HEK293T (cell line): ENCODE results near the gene SNU13.
"Not testable (repeated sequence)": the region's sequence is repeated elsewhere in the genome, so short reads cannot be mapped to it uniquely, and the experiment has no call there.

Source experiments
- CTCF ChIA-PET: fragments of 350-600 bp; formaldehyde crosslinking; extraction: SDS; loops from one replicate; lab custom pipeline; 2021; ENCODE audit warnings: antibody characterized with exemption, inconsistent platforms; lab: Yijun Ruan, JAX
- POLR2A ChIA-PET: fragments of 350-600 bp; formaldehyde crosslinking; extraction: SDS; loops from one replicate; lab custom pipeline; 2020; ENCODE audit warnings: antibody characterized with exemption, inconsistent platforms; lab: Yijun Ruan, JAX
- DNase-seq: peaks from one replicate; pipeline ENCODE4 v3.0.0; 2012; ENCODE audit warnings: mixed read lengths; ENCODE audit errors: extremely low spot score
- ARNT ChIP-seq: fragments of 450-650 bp; IDR thresholded peaks from 2 replicates; pipeline ENCODE4 v1.6.1; 2017; ENCODE audit warnings: mild to moderate bottlenecking
- BHLHE40 ChIP-seq: fragments of 450-650 bp; IDR thresholded peaks from 2 replicates; pipeline ENCODE4 v1.6.1; 2016; ENCODE audit warnings: mild to moderate bottlenecking, moderate library complexity, borderline replicate concordance
- CTBP1 ChIP-seq: fragments of 450-650 bp; IDR thresholded peaks from 2 replicates; pipeline ENCODE4 v1.6.1; 2016; ENCODE audit warnings: borderline replicate concordance
- ELF4 ChIP-seq: fragments of 450-650 bp; IDR thresholded peaks from 2 replicates; pipeline ENCODE4 v1.6.1; 2017; ENCODE audit warnings: antibody characterized with exemption
- FOXA1 ChIP-seq: fragments of 450-650 bp; IDR thresholded peaks from 2 replicates; pipeline ENCODE4 v1.6.1; 2016; ENCODE audit warnings: mild to moderate bottlenecking
- FOXK2 ChIP-seq: fragments of 450-650 bp; IDR thresholded peaks from 2 replicates; pipeline ENCODE4 v1.6.1; 2016; ENCODE audit warnings: mild to moderate bottlenecking
- FOXM1 ChIP-seq: fragments of 450-650 bp; IDR thresholded peaks from 2 replicates; pipeline ENCODE4 v1.6.1; 2017; ENCODE audit warnings: mild to moderate bottlenecking, borderline replicate concordance
- HDGF ChIP-seq: fragments of 450-650 bp; IDR thresholded peaks from 2 replicates; pipeline ENCODE4 v1.6.1; 2017; ENCODE audit warnings: antibody characterized with exemption, borderline replicate concordance
- L3MBTL2 ChIP-seq: fragments of 450-650 bp; conservative IDR thresholded peaks from 2 replicates; pipeline ENCODE4 v1.6.1; 2016; ENCODE audit warnings: mild to moderate bottlenecking
- LEF1 ChIP-seq: fragments of 450-650 bp; IDR thresholded peaks from 2 replicates; pipeline ENCODE4 v1.6.1; 2017; ENCODE audit warnings: mild to moderate bottlenecking, borderline replicate concordance
- NFRKB ChIP-seq: fragments of 450-650 bp; IDR thresholded peaks from 2 replicates; pipeline ENCODE4 v1.6.1; 2016; ENCODE audit warnings: mild to moderate bottlenecking, moderate library complexity
- PKNOX1 ChIP-seq: fragments of 450-650 bp; IDR thresholded peaks from 2 replicates; pipeline ENCODE4 v1.6.1; 2016
- SP1 ChIP-seq: fragments of 450-650 bp; IDR thresholded peaks from 2 replicates; pipeline ENCODE4 v1.6.1; 2017
- SUZ12 ChIP-seq: fragments of 450-650 bp; IDR thresholded peaks from 2 replicates; pipeline ENCODE4 v1.6.1; 2016; ENCODE audit warnings: mild to moderate bottlenecking
- TARDBP ChIP-seq: fragments of 450-650 bp; IDR thresholded peaks from 2 replicates; pipeline ENCODE4 v1.6.1; 2016
- ZNF384 ChIP-seq: fragments of 450-650 bp; IDR thresholded peaks from 2 replicates; pipeline ENCODE4 v1.6.1; 2016

Gene SNU13

GRCh38 chr22:41696703-41697102 is 8.0 kb upstream of the SNU13 start:
- TF ChIP-seq LEF1 = no peak
- no peak for TF ChIP-seq ZNF384
- TF ChIP-seq PKNOX1 = no peak
- no peak for TF ChIP-seq FOXK2
- TF ChIP-seq NFRKB = no peak
- no peak for TF ChIP-seq SP1
- TF ChIP-seq HDGF = no peak
- no peak for TF ChIP-seq ELF4
- no peak for TF ChIP-seq SUZ12
- TF ChIP-seq TARDBP = no peak
- TF ChIP-seq CTBP1 = no peak
- TF ChIP-seq L3MBTL2 = no peak
- TF ChIP-seq FOXA1 = no peak
- no peak for TF ChIP-seq FOXM1
- TF ChIP-seq ARNT = no peak
- TF ChIP-seq BHLHE40 = no peak
- ChIA-PET CTCF (interaction anchor here (0.9 to 2.9 kb wide), 27 partner anchors 9 to 416 kb away, joined by 3 to 37 read pairs (median 5); partner anchors contain the start of genes CCDC134, SHISA8 and SNU13), POLR2A (interaction anchor here (1.0 to 3.3 kb wide), 9 partner anchors 8 to 250 kb away, joined by 3 to 33 read pairs (median 8); partner anchors contain the start of genes CCDC134, CENPM, SNU13 and SREBF2)
- no peak for DNase-seq

DNA sequence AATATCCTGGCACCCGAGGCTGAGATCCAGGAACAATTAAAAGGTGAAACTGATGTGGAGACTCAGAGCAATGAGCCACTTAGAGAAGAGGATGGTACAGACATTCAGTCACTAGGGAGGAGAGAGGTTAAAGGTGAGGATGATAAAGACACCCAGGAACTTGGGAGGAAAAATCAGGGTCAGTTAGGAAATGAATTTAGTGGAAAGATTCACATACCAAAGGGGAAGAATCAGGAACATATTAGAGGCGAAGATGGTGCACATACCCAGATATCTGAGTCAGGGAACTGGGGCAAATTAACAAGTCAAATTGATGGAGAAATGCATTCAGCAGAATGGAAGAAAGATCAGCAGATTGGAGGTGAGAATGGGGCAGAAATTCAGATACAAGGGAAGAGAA is 6.5 kb upstream of the SNU13 start:
- CTCF ChIA-PET = no interaction called here
- no peak for DNase-seq
- POLR2A ChIA-PET = no interaction called here
- TF ChIP-seq NFRKB (no peak), ZNF384 (no peak), SP1 (no peak)

DNA sequence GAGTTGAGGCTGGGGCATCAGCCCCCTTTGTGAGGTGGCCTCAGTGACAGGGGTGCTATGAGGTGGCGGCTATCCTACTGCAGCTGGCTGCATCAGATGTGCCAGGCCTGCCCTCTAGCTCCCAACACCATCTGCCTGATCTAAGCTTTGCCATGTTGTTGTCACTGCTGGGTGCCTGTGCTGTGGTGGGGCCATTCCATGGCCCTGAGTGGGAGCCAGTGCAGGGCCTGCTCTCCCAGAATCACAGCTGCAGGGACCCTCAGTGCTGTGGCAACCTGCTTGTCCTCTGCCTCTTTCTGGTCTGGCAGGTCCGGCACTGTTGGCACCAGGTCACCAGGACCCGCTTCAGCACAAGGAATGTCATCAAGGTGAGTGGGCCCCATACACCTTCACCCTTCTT is 1.8 kb upstream of the SNU13 start:
- POLR2A ChIA-PET = no interaction called here

GRCh38 chr22:41687901-41688364 is 734 bp downstream of the SNU13 start:
- TF ChIP-seq L3MBTL2 (peak; percentile 86), FOXK2 (no peak)

More for the DNA sequence above, 1.8 kb upstream of the SNU13 start:
- CTCF ChIA-PET = no interaction called here
- no peak for DNase-seq
- TF ChIP-seq ELF4 (no peak), PKNOX1 (no peak), NFRKB (no peak), CTBP1 (no peak), LEF1 (no peak), FOXM1 (no peak), HDGF (no peak), FOXA1 (no peak), ZNF384 (no peak), BHLHE40 (no peak), L3MBTL2 (no peak), ARNT (no peak), SUZ12 (no peak), FOXK2 (no peak), SP1 (no peak), TARDBP (no peak)

GRCh38 chr22:41686890-41687289 is 1.8 kb downstream of the SNU13 start:
- DNase-seq = not testable (repeated sequence)
- ChIA-PET CTCF (interaction anchor here (3.9 kb wide), 1 partner anchor 10 kb away, joined by 15 read pairs; no protein-coding TSS in a partner anchor), POLR2A (interaction anchor here (1.3 to 3.3 kb wide), 3 partner anchors 11 to 240 kb away, joined by 3 to 39 read pairs (median 16); partner anchors contain the start of gene TOB2)

More at GRCh38 chr22:41687901-41688364, 734 bp downstream of the SNU13 start:
- DNase-seq = peak; percentile 34
- POLR2A ChIA-PET = interaction anchor here (0.5 to 3.3 kb wide), 18 partner anchors 10 to 371 kb away, joined by 3 to 39 read pairs (median 3); partner anchors contain the start of genes CCDC134, CENPM, SREBF2 and TOB2
- CTCF ChIA-PET = interaction anchor here (1.0 to 3.9 kb wide), 2 partner anchors 9 to 15 kb away, joined by 3 to 15 read pairs; no protein-coding TSS in a partner anchor

GRCh38 chr22:41684194-41684593 is 4.5 kb downstream of the SNU13 start:
- ChIA-PET CTCF (no interaction called here), POLR2A (interaction anchor here (1.0 kb wide), 1 partner anchor 17 kb away, joined by 3 read pairs; no protein-coding TSS in a partner anchor)
- DNase-seq = no peak
- TF ChIP-seq ARNT (no peak), FOXA1 (no peak), TARDBP (no peak), CTBP1 (no peak), PKNOX1 (no peak), NFRKB (no peak), SP1 (no peak), LEF1 (no peak), ELF4 (no peak), ZNF384 (no peak), HDGF (no peak), BHLHE40 (no peak), SUZ12 (no peak), L3MBTL2 (no peak), FOXK2 (no peak)

DNA sequence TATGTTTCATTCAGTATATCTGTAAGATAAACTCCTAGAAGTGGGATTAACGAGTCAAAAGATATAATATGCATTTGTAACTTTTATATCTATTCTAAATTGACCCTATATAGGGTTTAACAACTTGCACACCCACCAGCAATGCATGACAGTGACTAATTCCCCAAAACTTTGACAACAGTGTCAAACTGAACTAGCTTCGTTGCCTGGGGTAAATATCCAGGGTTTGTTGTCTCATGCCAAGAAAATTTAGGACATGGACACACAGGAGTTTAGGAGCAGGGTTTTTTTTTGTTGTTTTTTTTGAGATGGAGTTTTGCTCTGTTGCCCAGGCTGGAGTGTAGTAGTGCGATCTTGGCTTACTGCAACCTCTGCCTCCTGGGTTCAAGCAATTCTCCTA is 5.1 kb downstream of the SNU13 start:
- ChIA-PET POLR2A (interaction anchor here (1.0 kb wide), 1 partner anchor 17 kb away, joined by 3 read pairs; no protein-coding TSS in a partner anchor), CTCF (interaction anchor here (0.8 kb wide), 1 partner anchor 10 kb away, joined by 4 read pairs; no protein-coding TSS in a partner anchor)
- TF ChIP-seq BHLHE40 (no peak), CTBP1 (no peak), L3MBTL2 (no peak), FOXA1 (no peak), TARDBP (no peak), PKNOX1 (no peak), LEF1 (no peak), HDGF (no peak), FOXK2 (no peak), ARNT (no peak), FOXM1 (no peak), SP1 (no peak), NFRKB (no peak)
- no peak for DNase-seq
